PC-3 (cell line): ENCODE data around the gene SLC9A9. TPM values are rescaled to one million over a fixed set of nuclear protein-coding genes. Genes with fewer than 3 reads are reported as not detected.

Experiments used
- ATAC-seq: fragments of 200-7000 bp; cut with Tn5 transposase; 2 replicates; pipeline ENCODE4 v1.9.1; 2020; ENCODE audit warnings: mild to moderate bottlenecking, moderate library complexity
- BruUV-seq: library from RNA; stranded (reverse); fragments of 400-500 nt; replicated peaks from 2 replicates; lab custom pipeline; 2021; lab: Mats Ljungman, UMichigan
- CTCF ChIA-PET: fragments of 300-600 bp; sonication (Branson Sonifier 250); formaldehyde crosslinking; loops from one replicate; lab custom pipeline; 2022; ENCODE audit warnings: antibody characterized with exemption; lab: Charles Lee
- POLR2A ChIA-PET: fragments of 300-600 bp; sonication (Branson Sonifier 250); formaldehyde crosslinking; loops from one replicate; lab custom pipeline; 2022; ENCODE audit warnings: antibody characterized with exemption; ENCODE audit not compliant: unreplicated experiment; lab: Charles Lee
- DNase-seq: peaks from one replicate; pipeline ENCODE4 v3.0.0-alpha.2; 2015
- H2AFZ ChIP-seq: fragments of 300-600 bp; sonication (generic); 2 replicates; pipeline ENCODE4 v1.6.0; 2016; ENCODE audit warnings: antibody characterized with exemption, low read length
- H3F3A ChIP-seq: fragments of 300-600 bp; sonication (generic); one replicate; pipeline ENCODE4 v1.6.0; 2017; ENCODE audit warnings: antibody characterized with exemption, low read length, control low read depth, mild to moderate bottlenecking; ENCODE audit not compliant: unreplicated experiment
- H3K27ac ChIP-seq: fragments of 300-600 bp; sonication (generic); 2 replicates; pipeline ENCODE4 v1.5.1; 2016; ENCODE audit warnings: mild to moderate bottlenecking, low read length
- H3K27me3 ChIP-seq: fragments of 300-600 bp; sonication (generic); 2 replicates; pipeline ENCODE4 v1.6.1; 2016; ENCODE audit warnings: low read length, mixed read lengths
- H3K36me3 ChIP-seq: fragments of 300-600 bp; sonication (generic); 2 replicates; pipeline ENCODE4 v1.6.1; 2016; ENCODE audit warnings: low read depth, mixed run types, low read length, mixed read lengths
- H3K4me1 ChIP-seq: fragments of 300-600 bp; sonication (generic); 2 replicates; pipeline ENCODE4 v1.5.1; 2016; ENCODE audit warnings: low read length; ENCODE audit not compliant: insufficient read depth
- H3K4me2 ChIP-seq: fragments of 300-600 bp; sonication (generic); 2 replicates; pipeline ENCODE4 v1.6.0; 2016; ENCODE audit warnings: low read length
- H3K4me3 ChIP-seq: fragments of 300-600 bp; sonication (generic); 2 replicates; pipeline ENCODE4 v1.5.1; 2016; ENCODE audit warnings: mild to moderate bottlenecking, low read length, mixed read lengths
- H3K79me2 ChIP-seq: fragments of 300-600 bp; sonication (generic); 2 replicates; pipeline ENCODE4 v1.6.1; 2017; ENCODE audit warnings: low read length, mixed read lengths
- H3K9ac ChIP-seq: fragments of 300-600 bp; sonication (generic); 2 replicates; pipeline ENCODE4 v1.6.0; 2016; ENCODE audit warnings: mild to moderate bottlenecking, low read length
- H3K9me2 ChIP-seq: fragments of 300-600 bp; sonication (generic); replicated peaks from 2 replicates; pipeline ENCODE4 v1.6.1; 2016; ENCODE audit warnings: mixed run types, low read length, mixed read lengths
- H3K9me3 ChIP-seq: fragments of 300-600 bp; sonication (generic); 2 replicates; pipeline ENCODE4 v1.6.1; 2016; ENCODE audit warnings: low read length, mixed read lengths
- H4K20me1 ChIP-seq: fragments of 300-600 bp; sonication (generic); 2 replicates; pipeline ENCODE4 v1.6.1; 2016; ENCODE audit warnings: low read length, mixed read lengths
- CTCF ChIP-seq: fragments of 300-600 bp; sonication (generic); conservative IDR thresholded peaks from 2 replicates; pipeline ENCODE4 v1.5.1; 2017; ENCODE audit warnings: antibody characterized with exemption, low read depth, mild to moderate bottlenecking, low read length
- EZH2 ChIP-seq: fragments of 300-600 bp; sonication (generic); IDR thresholded peaks from one replicate; pipeline ENCODE4 v1.6.1; 2017; ENCODE audit warnings: antibody characterized with exemption, mild to moderate bottlenecking, low read length; ENCODE audit not compliant: unreplicated experiment
- EZH2phosphoT487 ChIP-seq: fragments of 300-600 bp; sonication (generic); IDR thresholded peaks from 2 replicates; pipeline ENCODE4 v1.6.1; 2018; ENCODE audit warnings: mild to moderate bottlenecking, antibody characterized with exemption, low read length, borderline replicate concordance
- intact Hi-C: fragments of 100-400 bp; cut with micrococcal nuclease; formaldehyde crosslinking; loops from 2 replicates; pipeline ENCODE4 v1.9.0; 2023
- total RNA-seq: library from RNA; depleted of rRNA; stranded (reverse); fragments of >200 nt; gene quantifications from 2 replicates; pipeline ENCODE4 v1.2.3, GENCODE V29; 2014

The SLC9A9 gene
- total RNA-seq, 1 experiment from 2014 or later, result 0.07 TPM

- no peak for DNase-seq
- H3K79me2 ChIP-seq, result no peaks in the 10 kb centered on the region
- no peaks in the 10 kb centered on the region for H3F3A ChIP-seq
- no peak overlapping the region for H3K4me2 ChIP-seq
- intact Hi-C loops, result no loop called here
- H3K9me2 ChIP-seq, result no peaks in the 10 kb centered on the region
- H3K27ac ChIP-seq, result no peak overlapping the region
- no peaks in the 10 kb centered on the region for H4K20me1 ChIP-seq
- H3K9ac ChIP-seq, result no peak overlapping the region
- H3K4me3 ChIP-seq, result no peak overlapping the region
- no peak for TF ChIP-seq EZH2phosphoT487
- TF ChIP-seq EZH2, result no peak
- no peak for TF ChIP-seq CTCF
- ChIA-PET POLR2A (no interaction called here), CTCF (no interaction called here)
- no peaks in the 10 kb centered on the region for H3K27me3 ChIP-seq
- no peaks in the 10 kb centered on the region for H3K36me3 ChIP-seq
- BruUV-seq, result no TSS peak
- H2AFZ ChIP-seq, result no peak overlapping the region
- ATAC-seq, result no peak
- no peaks in the 10 kb centered on the region for H3K9me3 ChIP-seq
- H3K4me1 ChIP-seq, result no peaks in the 10 kb centered on the region
Observed at GRCh38 chr3:143835312-143835711, 13.0 kb downstream of the SLC9A9 start.

- no peaks in the 10 kb centered on the region for H3K36me3 ChIP-seq
- no peaks in the 10 kb centered on the region for H3K4me1 ChIP-seq
- TF ChIP-seq EZH2 (no peak), CTCF (no peak), EZH2phosphoT487 (no peak)
- H3K79me2 ChIP-seq, result no peaks in the 10 kb centered on the region
- ChIA-PET CTCF (no interaction called here), POLR2A (no interaction called here)
- no peak for DNase-seq
- no peaks in the 10 kb centered on the region for H3F3A ChIP-seq
- no peak overlapping the region for H3K27ac ChIP-seq
- H3K9me3 ChIP-seq, result no peaks in the 10 kb centered on the region
- H2AFZ ChIP-seq, result no peak overlapping the region
- H3K9ac ChIP-seq, result no peak overlapping the region
- ATAC-seq, result no peak
- no peaks in the 10 kb centered on the region for H3K9me2 ChIP-seq
- H3K4me3 ChIP-seq, result no peak overlapping the region
- no peaks in the 10 kb centered on the region for H3K27me3 ChIP-seq
- no peaks in the 10 kb centered on the region for H4K20me1 ChIP-seq
- no TSS peak for BruUV-seq
- no peak overlapping the region for H3K4me2 ChIP-seq
- intact Hi-C loops, result no loop called here
Observed at GRCh38 chr3:143832433-143832832, 15.8 kb downstream of the SLC9A9 start.

GRCh38 chr3:143831994-143832393 lies 16.3 kb downstream of the SLC9A9 start:
- Histone ChIP-seq H3K9me3 (no peaks in the 10 kb centered on the region), H3K36me3 (no peaks in the 10 kb centered on the region), H3K4me3 (no peak overlapping the region), H3K4me1 (no peaks in the 10 kb centered on the region), H3K4me2 (no peak overlapping the region), H3K79me2 (no peaks in the 10 kb centered on the region), H3K27ac (no peak overlapping the region), H3F3A (no peaks in the 10 kb centered on the region), H3K9me2 (no peaks in the 10 kb centered on the region), H3K9ac (no peak overlapping the region), H3K27me3 (no peaks in the 10 kb centered on the region), H2AFZ (no peak overlapping the region), H4K20me1 (no peaks in the 10 kb centered on the region)
- ChIA-PET POLR2A (no interaction called here), CTCF (no interaction called here)
- TF ChIP-seq EZH2phosphoT487 (no peak), CTCF (no peak), EZH2 (no peak)
- no TSS peak for BruUV-seq
- ATAC-seq (no peak), DNase-seq (no peak)
- intact Hi-C loops, result no loop called here
